GM21367 (cell line): ENCODE data around the gene WHRN.

Experiments
- ATAC-seq: cut with Tn5 transposase; IDR thresholded peaks from one replicate; pipeline ENCODE4 v1.9.1; 2021; ENCODE audit not compliant: unreplicated experiment

The WHRN gene

DNA sequence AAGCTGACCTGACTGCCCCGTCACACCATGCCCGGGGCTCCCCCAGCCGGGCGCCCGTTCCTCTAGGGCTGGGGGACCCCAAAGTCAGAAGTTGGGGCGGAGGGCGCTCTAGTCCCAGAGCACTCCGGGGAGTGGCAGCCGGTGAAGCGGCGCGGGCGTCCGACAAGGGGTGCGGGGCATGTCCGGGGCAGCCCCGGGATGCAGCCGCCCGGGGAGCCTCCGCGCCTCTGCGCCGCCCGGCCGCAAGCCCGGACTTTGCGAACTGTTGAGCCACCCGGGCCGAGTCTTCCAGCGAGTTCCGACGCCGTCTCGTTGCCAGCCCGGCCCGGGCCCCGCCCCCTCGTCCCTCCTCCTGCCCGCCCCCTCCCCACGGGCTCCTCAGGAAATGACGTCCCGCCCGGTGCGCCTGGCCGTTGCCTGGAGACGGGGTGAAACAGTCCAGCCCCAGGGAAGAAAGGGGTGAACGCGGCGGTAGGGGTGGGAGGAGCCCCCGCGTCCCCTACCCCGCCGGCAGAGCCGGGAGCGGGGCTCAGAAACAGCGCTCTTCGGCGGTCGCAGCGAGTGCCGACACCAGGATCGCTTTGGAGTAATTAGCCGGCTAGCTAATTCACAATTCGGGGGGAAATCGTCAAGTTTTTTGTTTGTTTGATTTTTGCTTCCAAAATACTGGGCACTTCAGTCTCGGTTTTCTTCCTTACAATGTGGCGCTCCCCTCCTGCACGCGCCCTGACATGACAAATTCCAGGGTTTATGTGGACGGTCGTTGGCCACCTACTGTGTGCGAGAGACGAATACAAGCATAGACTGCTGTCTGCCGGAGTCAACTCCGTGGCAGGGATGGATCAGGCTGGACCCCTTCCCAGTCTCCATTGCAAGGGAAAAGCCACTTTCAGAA is at the start of gene WHRN:
Gene WHRN, minus strand, starts transcription at position 287 of the 895 bp plus-strand sequence. CDS start 672 bp downstream, outside the sequence.
- peak; percentile 80 for ATAC-seq

DNA sequence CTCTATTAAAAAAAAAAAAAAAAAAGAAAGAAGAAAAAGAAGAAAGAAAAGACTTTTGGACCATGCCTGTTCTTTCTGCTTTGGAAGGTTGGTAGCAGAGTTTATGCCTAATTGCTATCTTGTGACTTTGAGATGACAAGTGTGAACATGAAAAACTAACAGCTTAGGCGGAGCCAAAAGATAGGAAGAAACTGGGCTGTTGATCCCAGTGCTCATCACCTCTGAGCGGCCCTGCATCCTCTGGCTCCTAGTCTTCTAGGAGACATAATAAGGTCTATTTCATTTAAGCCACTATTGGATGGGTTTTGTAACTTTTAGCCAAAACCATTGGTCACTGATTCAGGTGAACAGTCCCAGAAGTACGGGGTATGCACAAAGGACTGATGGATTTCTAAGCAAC is 47.9 kb upstream of the WHRN start:
- no peak for ATAC-seq

DNA sequence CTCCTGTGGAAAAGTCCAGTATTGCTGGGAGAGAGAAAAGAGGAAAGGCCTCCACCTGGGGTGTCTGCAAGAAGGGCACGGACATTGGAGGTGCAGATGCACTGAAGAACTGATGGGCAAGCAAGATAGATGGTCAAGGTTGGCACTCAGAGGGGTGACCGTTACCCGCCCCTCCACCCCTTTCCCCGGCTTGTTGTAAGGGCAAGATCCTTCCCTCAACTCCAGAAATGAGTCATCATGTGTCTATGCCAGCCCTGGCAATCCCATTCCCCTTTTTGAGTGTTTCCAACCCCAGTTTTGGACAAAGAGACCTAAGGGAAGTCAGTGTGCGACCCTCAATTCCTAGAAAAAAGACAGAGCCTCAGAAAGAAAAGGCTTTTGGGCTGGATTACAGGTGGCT is 47.4 kb upstream of the WHRN start:
- ATAC-seq, result no peak

DNA sequence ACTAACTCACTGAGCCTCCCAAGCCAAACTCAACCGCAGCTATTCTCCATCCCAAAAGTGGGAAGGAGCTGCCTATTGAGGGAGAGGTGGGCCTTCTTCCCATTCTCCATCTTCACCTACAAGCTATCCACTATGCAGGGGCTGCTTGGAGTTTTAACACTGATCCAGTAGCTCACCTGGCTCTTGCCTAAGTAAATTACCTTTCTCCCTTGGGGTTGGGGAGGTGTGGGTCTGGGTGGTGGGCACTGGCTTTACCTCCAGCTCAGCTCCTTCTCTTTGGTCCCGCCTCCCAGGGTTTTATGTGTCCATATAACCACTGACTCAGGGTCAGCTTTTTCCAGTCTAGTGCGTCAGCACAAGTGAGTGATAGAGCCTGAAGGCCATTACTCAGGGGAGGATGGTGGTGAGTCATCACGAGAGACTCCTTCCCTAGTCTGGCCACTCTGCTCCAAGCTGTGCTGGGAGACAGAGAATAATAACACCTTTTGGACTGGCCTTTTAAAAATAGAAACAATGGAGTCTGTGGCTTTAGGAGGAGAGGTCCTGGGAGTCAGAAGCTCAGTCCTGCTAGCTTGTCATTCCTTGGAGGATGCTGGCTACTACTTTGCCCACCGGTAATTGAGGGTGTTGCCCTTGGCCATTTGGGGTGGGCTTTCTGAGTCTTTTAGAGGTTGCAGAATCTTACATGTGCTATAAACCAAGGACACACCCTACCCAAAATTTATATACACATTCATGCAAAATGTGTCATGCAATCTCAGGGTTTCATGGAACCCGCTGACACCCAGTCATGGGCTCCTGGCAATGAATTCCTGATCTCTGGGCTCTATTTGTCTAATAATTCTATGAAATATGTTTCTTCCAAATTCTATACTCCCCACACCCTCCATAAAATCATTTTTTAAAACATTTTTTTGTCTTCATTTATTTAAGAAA is 46.7 kb upstream of the WHRN start:
- ATAC-seq, result no peak

DNA sequence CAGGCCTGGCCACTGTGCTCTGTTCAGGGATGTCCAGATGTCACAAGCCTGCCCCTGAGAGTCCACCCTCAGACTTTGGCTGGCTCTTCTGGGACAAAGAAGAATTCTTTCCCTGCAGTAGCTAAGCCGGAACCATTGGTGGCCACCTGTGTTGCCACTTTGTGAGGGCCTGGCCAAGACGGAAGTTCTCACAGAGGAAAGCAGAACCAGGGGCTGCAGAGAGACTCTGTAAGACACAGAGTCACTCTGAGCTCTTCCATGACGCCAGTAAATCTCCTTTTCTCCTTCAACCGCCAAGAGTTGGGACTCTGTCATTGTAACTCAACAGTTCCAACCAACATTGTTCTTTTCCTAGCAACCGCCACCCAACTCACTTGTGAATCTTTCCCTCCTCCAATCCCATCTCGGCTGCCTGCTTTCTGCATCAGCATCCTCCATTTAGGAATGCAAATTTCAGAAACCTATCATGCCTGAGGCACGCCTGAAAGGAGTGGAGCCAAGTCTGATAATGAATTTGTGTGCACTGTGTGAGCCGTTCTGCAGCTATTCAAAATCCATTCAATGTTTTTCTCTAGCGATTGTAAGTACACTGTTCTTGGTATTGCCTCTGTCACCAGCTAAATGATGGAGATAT is 44.5 kb upstream of the WHRN start:
- ATAC-seq, result no peak

DNA sequence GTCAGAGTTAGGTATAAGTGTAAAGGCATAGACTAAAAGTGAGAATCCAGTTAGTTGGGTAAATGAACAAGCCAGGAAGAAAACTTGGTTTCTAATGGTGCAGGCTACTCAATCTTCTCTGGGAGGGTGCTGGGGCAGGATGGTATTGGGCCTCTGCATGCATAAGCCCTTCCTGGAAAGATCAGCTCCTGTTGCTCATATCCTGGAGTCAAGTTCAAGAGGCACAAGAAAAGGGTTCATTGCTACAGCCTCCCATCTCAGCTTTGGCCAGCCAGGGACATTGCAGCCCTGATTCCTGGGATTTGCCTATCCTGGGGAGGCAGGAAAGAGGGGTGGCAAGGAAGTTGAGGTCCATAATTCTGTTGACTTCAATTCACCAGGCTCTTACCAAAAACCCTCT is 41.6 kb upstream of the WHRN start:
- no peak for ATAC-seq

DNA sequence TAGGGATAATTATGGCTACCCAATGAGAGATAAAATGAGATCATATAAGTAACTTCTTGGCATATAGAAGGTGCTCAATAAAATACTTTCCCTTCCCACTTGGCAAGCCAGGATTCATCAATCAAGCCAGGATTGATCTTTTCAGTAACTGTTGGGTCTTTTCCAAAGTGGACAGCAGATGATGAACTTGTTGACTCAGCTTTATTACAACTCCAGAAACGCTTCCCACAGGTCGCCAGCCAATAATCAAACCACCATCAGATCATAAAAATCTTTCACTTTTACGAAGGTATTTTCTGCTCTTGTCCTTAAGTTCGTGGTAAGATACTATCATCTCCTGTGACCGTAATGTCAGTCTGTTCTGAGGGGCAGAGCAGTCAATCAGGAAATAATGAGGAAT is 39.8 kb upstream of the WHRN start:
- no peak for ATAC-seq

DNA sequence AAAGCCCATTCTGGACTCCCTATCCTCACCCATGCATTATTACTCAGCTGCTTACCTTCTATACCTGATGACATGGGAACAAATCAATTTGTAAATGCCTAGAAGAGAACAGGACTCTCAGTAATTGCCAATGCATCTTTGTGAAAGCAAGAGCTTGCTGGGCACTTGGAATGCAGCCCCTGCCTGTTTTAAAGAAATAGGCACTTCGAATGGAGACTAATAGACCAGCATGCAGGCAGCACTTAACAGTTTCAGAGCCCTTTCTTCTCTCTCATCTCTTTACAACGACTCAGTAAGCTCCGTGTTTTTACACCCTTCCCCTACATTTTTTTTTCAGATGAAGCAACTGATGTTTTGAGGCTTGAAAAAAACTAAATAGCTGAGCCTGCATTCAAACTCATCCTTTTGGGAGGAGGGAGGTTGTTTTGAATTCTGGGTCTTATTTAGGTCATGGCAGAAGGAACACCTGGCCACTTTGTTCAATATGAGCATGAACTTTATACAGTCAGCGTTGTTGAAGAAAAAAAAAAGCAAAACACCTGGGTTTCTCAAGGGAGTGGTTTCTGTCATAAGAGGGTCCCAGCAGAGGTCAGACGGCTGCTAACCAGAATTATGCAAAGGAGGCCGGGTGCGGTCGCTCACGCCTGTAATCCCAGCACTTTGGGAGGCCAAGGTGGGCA is 34.6 kb upstream of the WHRN start:
- no peak for ATAC-seq

DNA sequence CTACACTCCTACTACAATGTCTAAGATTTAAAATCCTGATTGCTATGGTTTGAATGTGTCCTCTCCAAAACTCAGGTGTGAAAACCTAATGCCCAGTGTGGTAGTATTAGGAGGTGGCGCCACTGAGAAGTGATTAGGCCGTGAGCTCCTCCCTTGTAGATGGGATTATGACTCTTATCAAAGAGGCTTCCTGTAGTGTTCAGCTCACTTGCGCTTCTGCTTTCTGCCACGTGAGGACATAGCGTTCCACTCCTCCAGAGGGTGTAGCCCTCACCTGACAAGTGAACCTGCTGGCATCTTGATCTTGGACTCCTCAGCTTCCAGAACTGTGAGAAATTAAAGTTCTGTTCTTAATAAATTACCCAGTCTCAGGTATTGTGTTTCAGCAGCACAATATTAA is 33.0 kb upstream of the WHRN start:
- no peak for ATAC-seq

DNA sequence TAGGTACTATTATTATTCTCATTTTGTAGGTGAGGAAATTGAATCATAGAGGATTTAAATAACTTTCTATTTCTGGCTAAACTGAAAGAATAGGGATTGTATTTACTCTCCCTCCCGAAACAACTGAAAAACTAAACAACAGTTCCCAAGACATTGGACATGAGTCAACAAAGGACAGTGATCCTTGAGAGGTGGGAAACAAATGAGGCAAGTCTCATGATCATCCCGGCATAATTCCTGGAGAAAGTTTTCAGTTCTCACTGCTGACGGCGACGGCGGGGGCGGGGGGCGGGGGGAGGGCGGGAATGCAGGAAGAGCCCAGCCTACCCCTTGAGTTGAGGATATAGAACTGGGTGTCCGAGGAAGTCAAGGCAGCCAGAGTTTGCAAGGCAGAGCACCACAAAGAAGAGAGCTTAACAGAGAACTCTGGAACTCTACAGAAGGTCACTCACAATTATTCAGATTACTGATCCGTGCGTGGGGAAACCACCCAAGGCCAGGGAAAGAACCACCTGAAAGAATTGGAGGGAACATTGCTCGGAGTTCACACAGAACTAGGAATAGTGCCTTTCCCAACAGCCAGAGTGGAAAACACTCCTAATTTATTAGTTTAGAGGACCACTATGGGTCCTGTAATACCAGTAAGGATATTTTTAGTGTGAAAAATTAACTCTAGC is 27.4 kb upstream of the WHRN start:
- no peak for ATAC-seq

DNA sequence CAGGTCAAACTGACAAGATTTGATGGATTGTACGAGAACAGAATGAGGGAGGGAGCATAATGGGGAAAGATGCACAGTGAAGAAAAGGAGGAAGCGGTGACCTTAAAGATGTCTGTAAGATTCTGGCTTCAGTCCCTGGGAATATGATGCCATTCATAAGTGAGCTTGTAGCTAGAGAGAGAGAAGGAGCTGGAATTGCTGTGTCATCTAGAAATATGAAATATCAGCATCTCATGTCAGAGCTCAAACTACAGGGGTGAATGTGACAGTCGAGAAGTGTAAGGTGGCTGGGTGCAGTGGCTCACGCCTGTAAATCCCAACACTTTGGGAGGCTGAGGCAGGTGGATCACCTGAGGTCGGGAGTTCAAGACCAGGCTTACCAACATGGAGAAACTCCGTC is 24.0 kb upstream of the WHRN start:
- no peak for ATAC-seq

DNA sequence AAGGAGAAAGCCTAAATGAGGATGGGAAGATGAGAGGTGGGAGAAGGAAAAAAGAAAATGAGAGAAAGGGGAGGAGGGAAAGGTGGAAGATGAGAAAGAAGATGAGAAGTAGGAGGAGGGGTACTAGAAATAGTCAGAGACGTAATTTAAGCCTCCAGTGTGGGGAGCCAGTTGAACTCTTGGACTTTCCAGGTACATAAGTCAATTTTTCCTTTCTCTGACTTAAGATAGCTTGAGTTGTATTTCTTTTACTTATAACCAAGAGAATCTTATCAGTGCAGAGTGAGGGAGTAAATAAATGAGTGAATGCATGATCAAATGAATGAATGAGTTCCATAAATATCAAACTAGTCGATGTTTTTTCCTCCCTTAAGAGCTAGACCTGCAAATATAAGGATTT is 21.5 kb upstream of the WHRN start:
- no peak for ATAC-seq

DNA sequence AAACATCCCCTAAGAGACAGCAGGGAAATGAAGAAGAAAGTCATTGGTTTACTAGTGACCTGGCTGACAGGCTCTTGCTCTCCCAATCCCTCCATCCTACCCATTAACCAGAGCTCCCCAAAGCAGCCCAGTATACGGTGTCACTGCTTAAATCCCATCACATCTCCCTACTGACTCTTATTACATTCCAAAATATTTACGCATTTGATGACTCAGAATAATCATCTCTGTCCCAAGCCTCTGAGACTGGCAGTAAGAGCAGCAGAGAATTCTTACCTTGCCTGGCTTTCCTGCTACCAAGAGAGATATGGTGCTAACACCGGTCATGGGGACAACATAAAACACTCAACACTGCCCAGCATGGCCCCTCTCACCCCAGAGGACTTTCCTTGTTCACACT is 20.2 kb upstream of the WHRN start:
- ATAC-seq, result no peak

DNA sequence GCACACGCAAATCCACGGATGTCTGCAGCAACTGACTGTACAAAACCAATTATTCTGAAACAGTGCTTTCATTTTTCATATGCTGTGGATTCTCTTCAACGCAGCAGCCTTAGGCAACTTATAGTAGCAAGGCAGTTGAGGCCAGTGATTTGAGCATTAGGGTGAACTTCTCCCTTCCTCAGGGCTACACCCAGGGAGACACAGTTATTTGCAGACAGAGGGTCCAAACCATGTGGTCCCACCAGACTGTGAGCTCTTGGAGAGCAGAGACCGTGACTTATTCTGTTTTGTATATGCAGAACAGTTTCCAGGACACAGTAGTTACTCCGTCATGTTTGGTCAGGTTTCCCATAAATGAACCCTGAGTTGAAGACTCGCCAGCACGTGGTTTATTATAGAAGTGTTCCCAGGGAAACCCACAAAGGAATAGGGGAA is 19.0 kb upstream of the WHRN start:
- ATAC-seq, result no peak

DNA sequence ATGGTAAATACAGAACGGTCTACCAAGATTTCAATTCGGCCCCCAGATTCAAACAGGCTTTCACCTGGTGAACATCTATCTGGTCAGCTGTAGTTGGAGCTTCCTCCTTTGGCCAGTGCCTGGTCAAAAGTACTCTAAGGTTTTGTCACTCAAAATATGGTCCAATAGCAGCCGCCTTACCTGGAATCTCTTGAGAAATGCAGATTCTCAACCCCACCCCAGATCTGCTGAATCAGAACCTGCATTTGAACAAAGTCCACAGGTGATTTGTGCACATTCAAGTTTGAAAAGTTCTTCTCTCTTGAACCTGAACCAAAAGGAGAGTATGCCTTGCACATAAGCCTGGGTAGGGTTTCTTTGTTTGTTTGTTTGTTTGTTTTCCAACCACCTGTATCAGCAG is 17.6 kb upstream of the WHRN start:
- no peak for ATAC-seq

DNA sequence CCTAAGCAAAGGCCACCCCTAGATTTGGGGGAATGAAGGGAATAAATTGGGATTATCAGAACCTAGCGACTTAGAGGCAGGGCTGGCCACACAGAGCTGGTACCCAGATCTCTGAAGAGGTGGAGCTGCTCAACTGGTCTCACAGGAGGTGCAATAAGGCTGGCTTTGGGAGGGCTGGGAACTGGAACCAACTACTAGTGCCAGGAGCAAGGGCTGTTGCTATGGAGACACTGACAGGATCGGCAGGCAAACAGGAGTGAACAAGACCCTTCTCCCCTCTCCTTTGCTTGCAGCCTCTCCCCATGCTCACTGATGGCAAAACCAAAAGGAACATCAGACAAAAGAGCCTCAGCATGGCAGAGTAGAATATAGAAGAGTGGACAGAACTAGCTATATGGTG is 17.0 kb upstream of the WHRN start:
- no peak for ATAC-seq

DNA sequence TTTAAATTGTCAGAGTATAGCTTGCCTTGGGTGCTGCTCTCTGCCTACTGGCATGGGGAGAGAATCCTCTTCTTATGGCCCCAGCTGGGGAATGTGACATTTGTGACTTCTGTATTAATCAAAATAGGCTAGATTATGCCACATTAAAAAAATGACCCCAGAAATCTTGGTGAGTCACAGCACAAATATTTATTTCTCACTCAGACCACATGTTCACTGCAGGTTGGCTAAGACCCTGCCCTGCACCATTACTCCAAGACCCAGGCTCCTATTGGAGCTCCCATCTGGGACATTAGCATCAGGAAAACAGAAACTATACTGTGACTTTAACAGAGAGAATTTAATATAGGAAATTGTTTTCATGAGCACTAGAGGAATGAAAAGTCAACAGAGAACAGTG is 16.6 kb upstream of the WHRN start:
- no peak for ATAC-seq

DNA sequence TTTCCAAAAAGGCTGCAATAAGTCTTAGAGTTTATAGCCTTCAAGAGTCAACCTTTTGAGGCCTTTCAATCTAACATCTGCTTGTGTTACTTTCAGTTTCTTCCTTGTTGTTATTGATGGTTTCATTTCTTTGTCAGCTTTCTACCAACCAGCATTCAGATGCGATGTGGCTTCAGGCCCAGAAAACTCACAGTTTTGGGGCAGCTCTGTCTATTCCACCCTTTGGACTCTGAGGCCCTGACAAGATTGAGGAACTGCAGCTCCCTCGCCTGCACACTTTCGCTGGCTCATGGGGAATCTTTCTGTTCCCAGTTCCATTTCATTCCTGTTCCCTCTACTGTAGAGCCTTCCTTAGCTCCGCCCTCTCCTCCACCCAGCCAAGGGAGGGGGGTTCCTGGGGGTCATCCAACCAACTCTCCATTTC is 13.3 kb upstream of the WHRN start:
- ATAC-seq, result peak; percentile 87

DNA sequence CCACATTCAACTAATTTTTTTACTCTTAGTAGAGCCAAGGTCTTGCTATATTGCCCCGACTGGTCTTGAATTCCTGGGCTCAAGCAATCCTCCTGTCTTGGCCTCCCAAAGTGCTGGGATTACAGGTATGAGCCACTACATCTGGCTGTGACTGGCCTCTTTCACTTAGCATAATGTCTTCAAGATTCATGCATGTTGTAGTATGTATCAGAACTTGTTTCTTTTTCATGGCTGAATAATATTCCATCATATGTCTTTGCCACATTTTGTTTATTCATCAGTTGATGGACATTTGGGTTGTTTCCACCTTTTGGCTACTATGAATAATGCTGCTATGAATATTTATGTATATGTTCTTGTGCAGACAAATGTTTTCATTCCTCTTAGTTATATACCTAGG is 12.8 kb upstream of the WHRN start:
- ATAC-seq, result no peak

DNA sequence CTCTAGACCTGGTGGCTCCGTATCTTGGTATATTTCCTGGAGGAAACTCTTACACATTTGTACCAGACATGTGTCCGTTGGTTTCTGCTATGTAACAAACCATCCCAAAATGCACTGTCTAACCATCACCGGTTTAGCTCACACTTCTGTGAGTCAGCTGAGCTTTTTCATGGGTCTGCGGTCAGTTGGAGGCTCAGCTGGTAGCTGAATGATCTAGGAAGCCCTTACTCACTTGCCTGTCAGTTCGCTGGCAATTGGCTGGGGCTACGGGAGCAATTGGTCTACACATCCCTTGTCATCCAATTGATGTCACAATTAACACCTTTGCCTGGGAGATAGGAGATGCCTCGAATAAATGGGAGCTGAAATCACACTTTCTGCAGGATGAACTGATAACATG is 11.6 kb upstream of the WHRN start:
- ATAC-seq, result no peak
